ENCODE data around the gene PIMREG. TPM values are rescaled to one million over a fixed set of nuclear protein-coding genes. Genes with fewer than 3 reads are reported as not detected.
"Not testable (repeated sequence)": the region's sequence is repeated elsewhere in the genome, so short reads cannot be mapped to it uniquely, and the experiment has no call there.

The PIMREG gene
- polyA plus RNA-seq, 2 of the 4 experiments (the other 2 are of a cell fraction) = 26.3 to 28.9 TPM

GRCh38 chr17:6482105-6482455 is 37.8 kb downstream of the PIMREG start:
- DNase-seq (ENCODE audit: low read depth in 1 of 2, low spot score in 1 of 2) (no peak), FAIRE-seq (no peak), ATAC-seq (no peak)
- H3K4me2 ChIP-seq = no peak overlapping the region
- H3K4me1 ChIP-seq = no peaks in the 10 kb centered on the region
- H3K9me3 ChIP-seq = no peaks in the 10 kb centered on the region
- H3K27ac ChIP-seq = no peak overlapping the region
- ChIA-PET POLR2A (no interaction called here), CTCF (interaction anchor here (0.7 to 6.2 kb wide), 4 partner anchors 9 to 130 kb away, joined by 3 to 91 read pairs (median 4); no protein-coding TSS in a partner anchor)
- no peak overlapping the region for H3K4me3 ChIP-seq
- no peak for TF ChIP-seq CHD2 (IDR thresholded peaks at IDR 0.05; ENCODE audit: low read length, partially characterized antibody)
- no peak for TF ChIP-seq BCL3 (IDR thresholded peaks at IDR 0.05)
- no peak for TF ChIP-seq CEBPB (IDR thresholded peaks at IDR 0.05)
- TF ChIP-seq ATOH8 (CRISPR knock-in tag; IDR thresholded peaks at IDR 0.05; ENCODE audit: low read depth) = no peak
- TF ChIP-seq TFCP2L1 (CRISPR knock-in tag; IDR thresholded peaks at IDR 0.05) = no peak
- TF ChIP-seq CBX2 (IDR thresholded peaks at IDR 0.05; ENCODE audit: borderline replicate concordance, low read depth) = no peak
- no peak for TF ChIP-seq KDM1A (IDR thresholded peaks at IDR 0.05; ENCODE audit: low read depth)
- TF ChIP-seq ELK1 (IDR thresholded peaks at IDR 0.05; ENCODE audit: low read depth, low read length) = no peak
- TF ChIP-seq RFX5 (IDR thresholded peaks at IDR 0.05) = no peak
- TF ChIP-seq HES2 (IDR thresholded peaks at IDR 0.05) = no peak
- TF ChIP-seq NFE2L2 (conservative IDR thresholded peaks at IDR 0.05; ENCODE audit: low read length) = no peak
- no peak for TF ChIP-seq POLR2A (IDR thresholded peaks at IDR 0.05; ENCODE audit: low read length)
- TF ChIP-seq RCOR1 (IDR thresholded peaks at IDR 0.05; ENCODE audit: low read depth, low read length) = no peak
- no peak for TF ChIP-seq HOXB5 (CRISPR knock-in tag; IDR thresholded peaks at IDR 0.05)
- TF ChIP-seq NR3C1 (IDR thresholded peaks at IDR 0.05) = no peak
- no peak for TF ChIP-seq ZNF302 (CRISPR knock-in tag; IDR thresholded peaks at IDR 0.05)
- WGBS (ENCODE audit: missing lambda C conversion rate) = 81% methylated on average over 6 of the region's 6 CpGs

GRCh38 chr17:6482796-6483195 is 38.5 kb downstream of the PIMREG start:
- H3K4me3 ChIP-seq; H3K9me3 ChIP-seq; FAIRE-seq; DNase-seq (ENCODE audit: low read depth in 1 of 2, low spot score in 1 of 2); H3K4me1 ChIP-seq; POLR2A ChIA-PET; H3K27ac ChIP-seq; ATAC-seq; H3K4me2 ChIP-seq: not testable (repeated sequence)
- WGBS (ENCODE audit: missing lambda C conversion rate) = 78% methylated on average over 10 of the region's 10 CpGs
- CTCF ChIA-PET = interaction anchor here (1.6 to 6.2 kb wide), 2 partner anchors 8 to 10 kb away, joined by 4 to 91 read pairs; no protein-coding TSS in a partner anchor

GRCh38 chr17:6483507-6483906 is 39.3 kb downstream of the PIMREG start:
- no peak overlapping the region for H3K4me2 ChIP-seq
- H3K4me1 ChIP-seq = no peaks in the 10 kb centered on the region
- no peaks in the 10 kb centered on the region for H3K9me3 ChIP-seq
- DNase-seq (ENCODE audit: low read depth in 1 of 2, low spot score in 1 of 2) (no peak), FAIRE-seq (no peak), ATAC-seq (no peak)
- H3K27ac ChIP-seq = no peak overlapping the region
- ChIA-PET CTCF (interaction anchor here (1.4 to 6.2 kb wide), 3 partner anchors 10 to 15 kb away, joined by 3 to 91 read pairs (median 4); no protein-coding TSS in a partner anchor), POLR2A (no interaction called here)
- 63% methylated on average over 16 of the region's 16 CpGs for WGBS (ENCODE audit: missing lambda C conversion rate)
- no peak overlapping the region for H3K4me3 ChIP-seq
- TF ChIP-seq HDAC2 (IDR thresholded peaks at IDR 0.05) (no peak), HES2 (IDR thresholded peaks at IDR 0.05) (no peak), KDM5A (IDR thresholded peaks at IDR 0.05) (no peak), JUN (IDR thresholded peaks at IDR 0.05) (no peak), EP300 (IDR thresholded peaks at IDR 0.05) (no peak), E2F6 (IDR thresholded peaks at IDR 0.05; ENCODE audit: borderline replicate concordance, low read depth) (no peak)

Data from A549 (cell line).